ENCODE measurements around the gene ALG14. TPM values are rescaled to one million over a fixed set of nuclear protein-coding genes. Genes with fewer than 3 reads are reported as not detected.

The ALG14 gene
- total and polyA plus RNA-seq, 10 of the 15 experiments (the other 5 are each of a cell fraction or from before 2014, with no cell fraction given): 2.6 to 19.2 (median 7.5) TPM

GRCh38 chr1:94925561-94926125 lies 147.1 kb downstream of the ALG14 start:
- ChIA-PET POLR2A (no interaction called here), SMC1A (ENCODE audit: uncharacterized antibody, unreplicated experiment) (no interaction called here), CTCF (no interaction called here), RAD21 (ENCODE audit: unreplicated experiment) (no interaction called here)
- H3K36me3 ChIP-seq (ENCODE audit: control insufficient read depth in 2 of 2, insufficient read depth in 2 of 2, low read length in 1 of 2): no peaks in the 10 kb centered on the region
- no peak overlapping the region for H3K27ac ChIP-seq (ENCODE audit: control insufficient read depth, insufficient read depth)
- intact Hi-C loops (cut with micrococcal nuclease; ENCODE audit: unreplicated experiment) (no loop called here), in situ Hi-C loops (cut with MboI) (no loop called here)
- 3% methylated on average over 22 of the region's 23 CpGs for WGBS (ENCODE audit: insufficient coverage, insufficient replicate concordance, low lambda C conversion rate, missing lambda C conversion rate)
- H3K4me3 ChIP-seq: peak overlapping the region; percentile 54
- H3K4me1 ChIP-seq (ENCODE audit: control insufficient read depth, insufficient read depth, low read length): no peaks in the 10 kb centered on the region
- TF ChIP-seq YBX1 (IDR thresholded peaks at IDR 0.05) (no peak), MEF2B (IDR thresholded peaks at IDR 0.05; ENCODE audit: partially characterized antibody, poor library complexity, severe bottlenecking) (peak; percentile 42), RUNX3 (IDR thresholded peaks at IDR 0.05; ENCODE audit: low read length) (peak; percentile 11; the same call in 1 of the 2 replicates)
- BruUV-seq (replicated peaks): no TSS peak
- H4K20me1 ChIP-seq (ENCODE audit: control insufficient read depth, insufficient read depth): no peaks in the 10 kb centered on the region
- H3K79me2 ChIP-seq (ENCODE audit: control insufficient read depth, insufficient read depth, low read length): peaks cover 2% of the 10 kb centered on the region; the same call in 1 of the 2 replicates
- peak overlapping the region; percentile 39; the same call in 1 of the 2 replicates for H3K4me2 ChIP-seq (ENCODE audit: control insufficient read depth, insufficient read depth)
- no peak overlapping the region; the same call in 1 of the 2 replicates for H2AFZ ChIP-seq (ENCODE audit: control insufficient read depth, low read depth, low read length)
- no peaks in the 10 kb centered on the region for H3K9me3 ChIP-seq (replicated peaks; ENCODE audit: control insufficient read depth, insufficient read depth, low read length)
- H3K9ac ChIP-seq (ENCODE audit: control insufficient read depth, insufficient read depth, low read length): no peak overlapping the region; the same call in 1 of the 2 replicates
- DNase-seq (ENCODE audit: low read depth, low spot score): peak; percentile 5
- no peak for FAIRE-seq
- H3K27me3 ChIP-seq (replicated peaks in 1 of 2; ENCODE audit: control insufficient read depth in 2 of 2, insufficient read depth in 2 of 2, low read length in 1 of 2): peaks cover 3 to 7% of the 10 kb centered on the region in 2 experiments; a peak in 3 of 4 replicates
- peak; percentile 63 for ATAC-seq

- FAIRE-seq (no peak), ATAC-seq (no peak), DNase-seq (ENCODE audit: low read depth, low spot score) (no peak)
- no peak overlapping the region for H3K9ac ChIP-seq (ENCODE audit: control insufficient read depth, insufficient read depth, low read length)
- CTCF ChIA-PET: interaction anchor here (1.6 kb wide), 1 partner anchor 71 kb away, joined by 6 read pairs; no protein-coding TSS in a partner anchor
- SMC1A ChIA-PET (ENCODE audit: uncharacterized antibody, unreplicated experiment): interaction anchor here (0.5 kb wide), 1 partner anchor 520 kb away, joined by 3 read pairs; no protein-coding TSS in a partner anchor
- H3K27me3 ChIP-seq (replicated peaks in 1 of 2; ENCODE audit: control insufficient read depth in 2 of 2, insufficient read depth in 2 of 2, low read length in 1 of 2): peaks cover 3 to 7% of the 10 kb centered on the region in 2 experiments; a peak in 3 of 4 replicates
- H3K4me3 ChIP-seq: no peak overlapping the region; the same call in 1 of the 2 replicates
- intact Hi-C loops (cut with micrococcal nuclease; ENCODE audit: unreplicated experiment): no loop called here
- in situ Hi-C loops (cut with MboI): no loop called here
- BruUV-seq (replicated peaks): no TSS peak
- no peak overlapping the region for H3K27ac ChIP-seq (ENCODE audit: control insufficient read depth, insufficient read depth)
- H2AFZ ChIP-seq (ENCODE audit: control insufficient read depth, low read depth, low read length): no peak overlapping the region
- no peaks in the 10 kb centered on the region for H3K9me3 ChIP-seq (replicated peaks; ENCODE audit: control insufficient read depth, insufficient read depth, low read length)
- RAD21 ChIA-PET (ENCODE audit: unreplicated experiment): no interaction called here
- no peaks in the 10 kb centered on the region for H4K20me1 ChIP-seq (ENCODE audit: control insufficient read depth, insufficient read depth)
- POLR2A ChIA-PET: no interaction called here
- H3K4me1 ChIP-seq (ENCODE audit: control insufficient read depth, insufficient read depth, low read length): no peaks in the 10 kb centered on the region
- WGBS (ENCODE audit: insufficient coverage, insufficient replicate concordance, low lambda C conversion rate, missing lambda C conversion rate): 3% methylated on average over 2 of the region's 2 CpGs
- H3K4me2 ChIP-seq (ENCODE audit: control insufficient read depth, insufficient read depth): peak overlapping the region; percentile 21; the same call in 1 of the 2 replicates
- peaks cover 2% of the 10 kb centered on the region; the same call in 1 of the 2 replicates for H3K79me2 ChIP-seq (ENCODE audit: control insufficient read depth, insufficient read depth, low read length)
- H3K36me3 ChIP-seq (ENCODE audit: control insufficient read depth in 2 of 2, insufficient read depth in 2 of 2, low read length in 1 of 2): no peaks in the 10 kb centered on the region
- TF ChIP-seq SMAD5 (IDR thresholded peaks at IDR 0.05; ENCODE audit: low read depth) (no peak), IRF3 (IDR thresholded peaks at IDR 0.05) (no peak), SKIL (IDR thresholded peaks at IDR 0.05; ENCODE audit: low read depth, poor library complexity, severe bottlenecking) (no peak), NR2C2 (IDR thresholded peaks at IDR 0.05; ENCODE audit: borderline replicate concordance, control insufficient read depth, insufficient read length, low read depth) (no peak)
Measured at GRCh38 chr1:94925004-94925403, 147.7 kb downstream of the ALG14 start.
